Stimulated activated effector memory CD8-positive, alpha-beta T cell treated with anti-CD3 and anti-CD28 coated beads, Interleukin-12 subunit alpha, Interleukin-12 subunit beta, amount 100 ng/mL, for 72 hours (primary cell): ENCODE data around the gene MACROD1.
A peak's percentile ranks its signal among the peaks of the same experiment; 100 is the strongest.

Experiments
- ATAC-seq: fragments of 150-1000 bp; cut with Tn5 transposase; 2 replicates; pipeline ENCODE4 v1.10.0; 2021
- DNase-seq, 2 donors: peaks; one replicate each; pipeline ENCODE4 v3.0.0; 2021 to 2022; ENCODE audit warnings: low spot score in 2 of 2
- H3K27ac Mint-ChIP-seq: one replicate; pipeline ENCODE4 v1.8.0; 2022; ENCODE audit warnings: mild to moderate bottlenecking, mixed read lengths
- H3K36me3 Mint-ChIP-seq: one replicate; pipeline ENCODE4 v1.8.0; 2022; ENCODE audit warnings: mild to moderate bottlenecking, mixed read lengths
- H3K4me1 Mint-ChIP-seq: one replicate; pipeline ENCODE4 v1.8.0; 2022; ENCODE audit warnings: mixed read lengths
- H3K4me3 Mint-ChIP-seq: one replicate; pipeline ENCODE4 v1.8.0; 2022; ENCODE audit warnings: mild to moderate bottlenecking, mixed read lengths
- H3K9me3 Mint-ChIP-seq: one replicate; pipeline ENCODE4 v1.8.0; 2022; ENCODE audit warnings: mixed read lengths

The MACROD1 gene

DNA sequence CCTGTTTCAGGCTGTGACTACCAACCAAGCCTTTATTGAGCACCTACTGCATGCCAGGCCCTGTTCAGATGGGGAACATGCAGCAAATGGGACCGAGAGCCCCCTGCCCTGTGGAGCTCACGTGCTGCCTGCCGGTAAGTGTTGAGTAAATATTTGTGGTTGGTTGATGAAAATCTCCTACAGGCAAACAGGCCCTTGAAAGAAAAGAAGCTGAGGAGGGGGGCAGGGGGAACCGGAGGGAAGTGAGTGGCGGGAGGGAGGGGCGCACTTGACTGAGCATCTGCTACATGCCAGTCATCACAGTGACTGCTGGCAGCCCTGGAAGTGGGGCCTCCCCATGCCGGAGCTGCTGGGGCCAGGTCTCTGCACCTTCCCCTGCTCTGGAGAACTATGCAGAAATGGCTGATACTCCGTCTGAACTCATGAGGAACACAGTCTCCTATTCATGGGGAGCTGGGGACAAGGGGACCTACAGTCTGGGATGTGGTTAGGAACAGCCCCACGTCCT is 34.2 kb downstream of the MACROD1 start:
- Mint-ChIP-seq H3K4me3 (no peak overlapping the region), H3K9me3 (no peaks in the 10 kb centered on the region), H3K4me1 (no peaks in the 10 kb centered on the region), H3K36me3 (no peaks in the 10 kb centered on the region), H3K27ac (no peak overlapping the region)
- no peak for ATAC-seq
- no peak for DNase-seq

DNA sequence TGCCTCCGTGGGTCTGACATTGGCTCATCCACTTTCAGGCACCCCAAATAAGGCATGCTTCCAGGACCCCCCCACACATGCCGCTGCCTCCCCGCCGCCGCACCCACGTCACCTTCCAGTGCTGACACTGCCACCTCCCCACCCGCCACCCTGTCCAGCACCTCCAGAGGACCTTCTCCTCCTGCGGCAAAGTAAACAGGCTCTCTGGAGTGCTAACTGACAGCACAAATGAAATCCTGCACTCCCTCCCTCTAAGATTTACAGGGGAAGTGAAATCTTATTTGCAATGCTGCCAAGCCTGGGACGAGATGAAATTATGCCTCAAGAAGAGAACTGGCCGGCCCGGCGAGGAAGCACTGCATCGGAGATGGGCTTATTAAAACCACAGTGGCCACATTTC is 35.3 kb downstream of the MACROD1 start:
- no peak for ATAC-seq
- no peaks in the 10 kb centered on the region for H3K9me3 Mint-ChIP-seq
- no peak overlapping the region for H3K27ac Mint-ChIP-seq
- H3K4me1 Mint-ChIP-seq: no peaks in the 10 kb centered on the region
- no peak overlapping the region for H3K4me3 Mint-ChIP-seq
- H3K36me3 Mint-ChIP-seq: no peaks in the 10 kb centered on the region
- DNase-seq: no peak

DNA sequence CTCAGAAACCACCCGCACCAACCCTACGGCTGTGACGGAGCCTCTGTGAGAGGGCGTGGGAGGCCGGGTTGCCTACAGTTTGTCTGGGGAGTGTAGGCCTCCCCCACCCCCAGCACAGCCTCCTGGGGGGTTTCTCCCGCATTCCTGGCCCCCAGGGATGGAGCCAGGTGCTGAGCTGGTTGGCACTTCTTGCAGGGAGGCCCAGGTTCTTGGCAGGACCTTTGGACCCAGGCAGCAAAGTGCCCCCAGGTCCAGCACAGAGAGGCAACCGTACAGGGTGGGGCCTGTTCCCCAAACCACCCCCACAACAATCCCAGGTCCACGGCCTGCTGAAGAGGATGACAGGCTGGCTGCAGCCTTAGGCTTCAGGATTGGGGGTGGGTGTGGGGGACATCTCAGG is 36.5 kb downstream of the MACROD1 start:
- DNase-seq: no peak
- Mint-ChIP-seq H3K9me3 (no peaks in the 10 kb centered on the region), H3K36me3 (no peaks in the 10 kb centered on the region), H3K27ac (no peak overlapping the region), H3K4me3 (no peak overlapping the region), H3K4me1 (peaks cover 7% of the 10 kb centered on the region)
- no peak for ATAC-seq

DNA sequence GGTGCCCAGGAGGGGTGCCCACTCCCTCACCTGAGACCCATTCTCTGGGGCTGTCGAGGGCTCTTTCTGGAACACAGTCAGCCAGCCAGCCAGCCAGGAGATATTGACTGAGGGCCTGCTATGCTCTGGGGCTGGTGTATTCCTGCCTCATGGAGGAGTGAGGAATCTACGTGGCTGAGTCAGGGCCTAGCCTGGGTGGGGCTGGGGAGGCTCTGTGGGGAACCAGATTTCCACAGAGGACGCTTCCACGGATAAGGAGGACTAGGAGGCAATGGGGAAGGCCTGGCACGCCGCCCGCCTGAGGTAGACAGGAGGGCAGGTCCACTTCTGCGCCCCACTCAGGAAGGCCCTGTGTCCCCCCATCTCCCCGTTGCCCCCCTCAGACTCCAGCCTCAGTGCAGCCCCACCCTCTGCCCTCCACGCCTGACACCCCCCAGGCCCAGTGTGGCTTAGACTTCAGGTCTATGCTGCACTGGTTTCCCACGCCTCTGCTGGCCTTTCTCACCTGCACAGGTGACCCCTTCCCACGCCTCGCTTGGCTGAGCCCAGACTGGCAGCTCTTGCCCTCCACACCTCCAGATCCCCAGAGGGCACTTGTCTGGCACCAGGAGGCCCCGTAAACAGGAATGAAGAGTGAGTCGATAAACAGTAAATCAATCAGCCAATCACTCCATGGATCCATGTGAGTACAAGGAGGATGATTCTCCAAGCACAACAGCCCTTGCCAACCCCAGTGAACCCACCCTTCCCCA is 37.5 kb downstream of the MACROD1 start:
- no peaks in the 10 kb centered on the region for H3K9me3 Mint-ChIP-seq
- H3K4me3 Mint-ChIP-seq: no peak overlapping the region
- H3K27ac Mint-ChIP-seq: no peak overlapping the region
- no peaks in the 10 kb centered on the region for H3K36me3 Mint-ChIP-seq
- peaks cover 7% of the 10 kb centered on the region for H3K4me1 Mint-ChIP-seq
- ATAC-seq (no peak), DNase-seq (no peak)

DNA sequence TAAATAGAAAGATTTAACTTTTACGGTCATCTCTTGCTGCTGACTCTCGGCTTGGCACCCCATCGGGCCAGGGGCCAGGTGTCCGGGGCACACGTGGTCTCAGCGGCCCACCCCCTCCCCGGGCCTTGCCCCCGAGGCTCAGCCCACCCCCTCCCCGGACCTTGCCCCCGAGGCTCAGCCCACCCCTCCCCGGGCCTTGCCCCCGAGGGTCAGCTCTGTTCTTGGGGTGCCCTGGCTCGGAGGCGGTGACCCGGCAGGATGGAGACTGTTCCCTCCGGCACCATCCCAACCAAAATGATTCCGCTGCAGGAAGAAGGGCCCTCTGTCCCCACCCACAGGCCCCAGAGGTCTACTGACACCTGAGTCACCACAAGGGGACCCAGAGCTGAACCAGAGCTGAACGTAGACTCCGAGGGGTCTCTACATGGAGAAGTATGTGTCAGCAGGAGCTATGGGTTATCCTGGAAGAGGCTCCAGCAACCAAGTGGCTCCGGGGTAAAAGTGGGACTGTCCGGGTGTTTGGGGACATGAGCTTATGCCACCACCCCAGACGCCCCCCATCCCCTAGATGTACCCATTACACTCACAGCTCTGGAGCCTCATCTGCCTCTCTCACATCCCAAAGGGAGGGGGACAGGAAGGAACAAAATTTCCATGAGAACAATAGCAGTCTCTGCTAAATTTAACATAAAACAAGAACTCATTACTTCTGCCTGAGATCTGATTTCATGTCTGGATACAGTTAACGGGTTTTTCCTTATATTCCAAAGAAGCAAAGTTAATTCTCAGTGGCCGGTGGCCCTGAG is 38.4 kb downstream of the MACROD1 start:
- Mint-ChIP-seq H3K4me3 (no peak overlapping the region), H3K36me3 (no peaks in the 10 kb centered on the region), H3K4me1 (peaks cover 7% of the 10 kb centered on the region), H3K27ac (no peak overlapping the region), H3K9me3 (no peaks in the 10 kb centered on the region)
- ATAC-seq (no peak), DNase-seq (no peak)

DNA sequence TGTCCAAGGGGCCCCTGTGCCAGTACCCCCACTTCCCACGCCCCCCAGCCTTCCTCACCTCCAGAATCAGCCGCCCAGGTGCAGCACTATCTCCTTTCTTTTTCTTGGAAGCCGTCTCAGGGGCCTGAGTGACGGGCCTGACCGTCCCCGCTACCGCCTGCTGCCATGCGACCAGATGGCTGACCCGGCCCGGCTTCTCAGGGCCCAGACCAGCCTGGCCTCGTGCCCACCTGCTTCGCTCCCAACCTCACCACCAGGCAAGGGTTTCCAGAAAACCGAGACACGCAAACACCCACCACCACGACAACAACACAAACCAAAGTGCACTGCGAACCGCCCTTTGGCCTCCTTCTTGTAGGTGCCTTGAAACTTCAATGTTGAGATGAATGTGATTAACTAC is 39.1 kb downstream of the MACROD1 start:
- DNase-seq: no peak
- ATAC-seq: no peak
- H3K36me3 Mint-ChIP-seq: no peaks in the 10 kb centered on the region
- peaks cover 7% of the 10 kb centered on the region for H3K4me1 Mint-ChIP-seq
- H3K4me3 Mint-ChIP-seq: no peak overlapping the region
- no peak overlapping the region for H3K27ac Mint-ChIP-seq
- H3K9me3 Mint-ChIP-seq: no peaks in the 10 kb centered on the region

DNA sequence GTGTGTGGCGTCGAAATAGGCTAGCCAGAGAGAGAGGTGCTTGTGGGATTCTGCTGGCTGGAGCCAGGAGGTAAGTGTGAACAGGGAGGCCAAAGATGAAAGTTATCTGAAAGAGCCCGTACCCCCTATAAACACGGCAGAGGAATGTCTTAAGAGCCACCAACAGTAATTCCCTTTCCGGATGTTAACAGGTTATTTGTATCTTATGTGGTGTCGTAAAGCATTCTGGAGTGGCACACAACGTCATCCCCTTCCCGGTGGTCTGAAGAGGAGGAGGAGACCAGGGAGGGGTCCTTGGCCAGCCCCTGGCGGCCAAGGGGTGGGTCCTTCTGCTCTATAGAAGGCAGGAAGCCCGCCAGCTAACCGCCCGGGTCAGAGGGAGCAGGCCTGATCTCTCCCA is 39.5 kb downstream of the MACROD1 start:
- Mint-ChIP-seq H3K9me3 (no peaks in the 10 kb centered on the region), H3K4me1 (peaks cover 7% of the 10 kb centered on the region), H3K4me3 (no peak overlapping the region), H3K27ac (no peak overlapping the region), H3K36me3 (no peaks in the 10 kb centered on the region)
- ATAC-seq (no peak), DNase-seq (no peak)

DNA sequence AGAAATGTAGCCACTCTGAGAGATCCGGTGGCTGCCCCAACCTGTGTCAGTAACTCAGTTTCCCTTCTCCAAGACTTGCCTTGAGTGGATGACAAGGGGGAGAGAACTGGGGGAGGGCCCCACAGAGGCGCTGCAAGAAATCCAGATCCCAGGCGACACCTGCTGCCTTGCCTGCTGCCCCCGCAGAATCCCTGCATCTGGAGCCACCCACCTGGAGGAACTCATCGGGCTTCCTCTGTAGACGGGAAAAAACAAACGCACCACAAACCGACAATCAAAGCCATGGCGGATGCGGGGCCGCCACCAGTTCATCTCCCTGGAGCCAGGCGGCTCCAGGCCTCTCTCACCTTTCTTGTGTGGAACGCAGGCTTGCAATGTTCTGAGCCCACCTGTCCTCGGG is 40.2 kb downstream of the MACROD1 start:
- Mint-ChIP-seq H3K27ac (no peak overlapping the region), H3K36me3 (no peaks in the 10 kb centered on the region), H3K4me3 (no peak overlapping the region), H3K9me3 (no peaks in the 10 kb centered on the region), H3K4me1 (peaks cover 7% of the 10 kb centered on the region)
- ATAC-seq (no peak), DNase-seq (no peak)

DNA sequence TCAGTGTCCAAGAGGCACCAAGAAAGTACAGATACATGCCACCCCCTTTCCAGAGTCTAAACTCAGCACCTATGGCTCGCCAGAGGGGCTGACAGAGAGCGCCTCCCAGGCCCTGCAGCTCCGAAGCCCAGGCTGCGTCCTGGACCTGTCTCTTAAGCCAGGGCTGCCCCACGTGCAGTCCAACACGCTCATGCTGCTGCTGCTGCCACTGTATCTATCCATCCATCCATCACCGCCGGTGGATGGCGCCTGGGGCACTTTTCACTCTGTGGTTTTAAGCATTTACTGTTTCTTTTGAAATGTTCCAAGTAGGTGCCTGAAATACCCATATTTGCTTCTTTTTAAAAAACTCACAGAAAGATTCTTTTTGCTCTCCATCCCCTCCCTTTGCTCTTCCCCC is 41.8 kb downstream of the MACROD1 start:
- Mint-ChIP-seq H3K36me3 (no peaks in the 10 kb centered on the region), H3K4me1 (peaks cover 7% of the 10 kb centered on the region), H3K4me3 (no peak overlapping the region), H3K9me3 (no peaks in the 10 kb centered on the region), H3K27ac (no peak overlapping the region)
- ATAC-seq (no peak), DNase-seq (no peak)

DNA sequence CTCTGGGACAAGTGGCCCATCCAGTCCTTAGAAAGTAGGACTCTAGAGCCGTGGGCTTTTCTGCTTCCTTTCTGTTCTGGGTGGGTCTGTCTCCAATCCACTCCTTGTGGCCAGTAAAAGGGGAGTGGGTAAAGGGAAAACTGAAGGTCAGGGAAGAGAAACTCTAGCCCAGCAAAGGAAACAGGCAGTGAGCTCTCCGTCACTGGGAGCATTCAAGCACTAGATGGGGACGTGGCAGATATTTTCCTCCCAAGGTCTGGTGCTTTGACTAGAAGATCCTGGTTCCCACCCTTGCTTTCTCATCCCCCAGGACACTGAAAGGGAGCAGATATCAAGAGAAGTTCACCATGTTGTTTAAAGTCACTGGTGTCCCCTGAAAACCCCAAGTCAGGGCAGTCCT is 42.2 kb downstream of the MACROD1 start:
- Mint-ChIP-seq H3K27ac (no peak overlapping the region), H3K4me3 (no peak overlapping the region), H3K4me1 (peaks cover 7% of the 10 kb centered on the region), H3K9me3 (no peaks in the 10 kb centered on the region), H3K36me3 (no peaks in the 10 kb centered on the region)
- no peak for ATAC-seq
- DNase-seq: no peak

DNA sequence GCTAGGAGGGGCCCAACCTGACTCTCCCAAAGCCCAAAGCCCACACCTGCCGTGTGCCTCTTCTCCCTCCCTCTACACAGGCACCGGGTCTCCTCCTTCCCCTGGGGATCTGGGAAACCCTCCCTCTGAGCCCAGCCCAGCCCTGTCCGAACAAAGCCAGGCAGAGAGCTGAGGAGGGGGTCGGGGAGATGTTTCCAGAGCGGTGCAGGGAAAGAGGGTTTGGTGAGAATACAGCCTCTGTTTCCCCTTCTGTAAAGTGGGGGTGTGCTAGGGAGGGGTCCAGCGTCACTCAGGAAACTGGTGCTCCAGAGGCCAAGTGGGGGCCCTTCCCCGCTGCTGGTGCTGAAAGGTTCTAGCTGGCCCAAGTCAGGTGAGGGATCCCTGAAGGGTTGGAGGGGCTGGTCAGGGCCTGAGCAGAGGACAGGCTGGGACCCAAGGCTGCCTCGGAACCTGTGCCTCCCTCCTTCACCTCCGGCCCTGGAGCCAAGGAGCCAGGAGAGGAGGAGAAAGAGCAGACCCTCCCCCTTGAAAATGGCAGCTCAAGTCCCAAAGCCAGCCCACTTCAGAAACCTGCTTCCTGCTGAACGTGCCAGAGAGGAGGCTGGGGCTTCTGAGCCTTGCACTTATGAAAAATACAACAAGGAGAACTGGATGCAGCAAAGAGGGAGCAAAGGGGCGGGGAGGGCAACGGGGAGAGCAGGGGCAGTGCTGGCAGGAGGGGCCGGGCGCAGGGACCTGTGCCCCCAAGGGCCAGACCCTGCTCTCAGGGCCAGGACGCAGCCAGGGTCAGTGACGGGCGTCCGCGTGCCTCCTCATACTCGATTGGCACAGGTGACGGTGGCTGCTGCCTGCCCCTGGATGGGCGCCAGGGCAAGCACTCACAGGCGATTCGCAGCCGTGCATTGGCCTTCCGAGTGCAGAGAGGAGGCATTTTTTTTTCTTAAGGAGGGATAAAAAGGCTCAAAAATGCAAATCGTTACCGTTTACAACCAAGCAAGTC is 43.2 kb downstream of the MACROD1 start:
- no peaks in the 10 kb centered on the region for H3K9me3 Mint-ChIP-seq
- peak; percentile 14 for ATAC-seq
- peaks cover 7% of the 10 kb centered on the region for H3K4me1 Mint-ChIP-seq
- no peaks in the 10 kb centered on the region for H3K36me3 Mint-ChIP-seq
- H3K27ac Mint-ChIP-seq: no peak overlapping the region
- DNase-seq: no peak
- H3K4me3 Mint-ChIP-seq: no peak overlapping the region

DNA sequence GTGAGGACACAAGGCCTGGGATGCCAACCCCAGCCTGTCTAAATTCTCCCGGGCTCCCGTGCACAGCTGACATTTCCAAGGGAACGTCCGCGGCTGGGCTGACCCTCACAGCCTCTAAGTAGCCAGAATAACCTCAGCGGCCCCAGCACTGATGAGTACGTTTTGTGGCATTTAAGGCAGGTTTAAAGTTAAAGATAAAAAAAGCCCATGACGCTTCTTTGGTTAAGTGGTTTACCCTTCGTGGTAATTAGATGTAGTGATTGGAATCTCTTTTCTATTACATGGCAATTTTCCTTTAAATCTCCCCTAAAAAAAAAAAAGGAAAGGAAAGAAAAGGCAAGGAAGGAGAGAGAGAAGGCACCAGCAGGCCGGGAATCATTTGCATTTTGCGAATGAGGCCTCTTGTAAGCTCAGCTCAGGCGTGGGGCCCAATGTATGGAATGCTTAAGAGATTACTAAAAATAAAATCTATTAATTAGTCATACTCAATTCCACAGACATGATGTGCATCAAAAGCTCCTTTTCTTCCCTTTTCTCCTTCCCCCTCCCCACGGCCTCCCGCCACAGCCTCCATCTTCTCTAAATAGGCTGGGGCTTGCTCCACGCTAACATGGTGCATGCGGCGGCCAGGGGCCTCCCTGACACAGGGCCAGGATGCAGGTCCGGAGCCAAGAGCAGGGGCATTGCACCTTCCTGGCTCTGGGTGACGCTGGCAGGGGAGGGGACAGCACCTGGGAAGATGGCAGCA is 44.1 kb downstream of the MACROD1 start:
- Mint-ChIP-seq H3K36me3 (no peaks in the 10 kb centered on the region), H3K9me3 (no peaks in the 10 kb centered on the region), H3K4me3 (no peak overlapping the region), H3K4me1 (peaks cover 7% of the 10 kb centered on the region), H3K27ac (peak overlapping the region; percentile 20)
- DNase-seq: no peak
- ATAC-seq: no peak

DNA sequence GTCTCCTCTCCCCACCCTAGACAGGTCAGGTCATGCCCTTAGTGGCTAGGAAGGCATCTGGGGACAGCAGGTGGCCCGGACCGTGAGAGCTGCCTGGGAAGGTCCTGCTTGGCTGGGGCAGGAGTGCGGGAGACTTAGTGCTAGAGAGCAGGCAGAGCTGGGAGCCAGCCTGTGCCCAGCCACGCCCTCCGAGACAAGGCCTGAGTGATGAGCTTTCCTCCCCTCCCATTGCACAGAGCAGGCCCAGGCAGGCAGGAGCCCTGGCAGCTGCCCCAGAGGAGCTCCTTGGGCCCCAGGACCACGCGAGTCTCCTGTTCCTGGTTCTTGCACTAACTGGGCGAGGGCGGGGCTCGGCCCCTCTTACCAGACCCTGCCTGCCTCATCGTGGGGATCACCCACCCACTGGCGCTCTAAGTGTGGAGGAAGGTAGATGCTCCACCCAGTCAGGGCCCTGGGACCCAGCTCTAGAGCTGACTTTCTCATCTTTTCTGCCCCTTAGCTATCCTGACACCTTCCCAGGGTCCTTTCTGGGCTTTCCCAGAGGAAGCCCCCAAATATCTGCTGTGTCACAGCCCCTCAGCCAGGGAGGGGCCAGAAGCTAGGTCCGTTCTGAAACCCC is 44.9 kb downstream of the MACROD1 start:
- ATAC-seq (no peak), DNase-seq (no peak)
- Mint-ChIP-seq H3K27ac (peak overlapping the region; percentile 20), H3K36me3 (no peaks in the 10 kb centered on the region), H3K4me3 (no peak overlapping the region), H3K4me1 (peaks cover 7% of the 10 kb centered on the region), H3K9me3 (no peaks in the 10 kb centered on the region)

DNA sequence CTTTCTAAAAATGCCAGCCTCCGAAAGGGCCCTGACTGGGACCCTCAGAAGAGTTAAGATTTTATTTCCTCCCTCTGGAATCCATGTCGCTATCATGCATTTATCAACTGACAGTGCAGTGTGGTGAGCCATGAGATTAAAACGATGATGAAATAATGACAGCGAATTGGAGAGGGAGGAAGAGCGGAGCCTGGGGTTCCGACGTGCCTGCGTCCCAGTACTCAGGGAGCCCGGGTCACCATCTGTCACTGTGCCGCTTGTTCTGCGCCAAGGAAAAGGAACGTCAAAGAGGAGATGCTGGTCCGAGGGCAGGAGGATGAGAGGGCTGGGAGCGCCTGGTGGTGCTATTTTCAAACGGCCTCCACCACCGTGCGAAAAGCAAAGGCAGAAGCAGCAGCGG is 46.2 kb downstream of the MACROD1 start:
- H3K9me3 Mint-ChIP-seq: no peaks in the 10 kb centered on the region
- H3K27ac Mint-ChIP-seq: no peak overlapping the region
- no peaks in the 10 kb centered on the region for H3K4me1 Mint-ChIP-seq
- no peak for ATAC-seq
- H3K36me3 Mint-ChIP-seq: no peaks in the 10 kb centered on the region
- no peak overlapping the region for H3K4me3 Mint-ChIP-seq
- no peak for DNase-seq
